Stromal cell of bone marrow (primary cell): ENCODE data around the gene SMC1B.
"Not testable (repeated sequence)": the region's sequence is repeated elsewhere in the genome, so short reads cannot be mapped to it uniquely, and the experiment has no call there.

ENCODE experiments used
- DNase-seq: peaks from one replicate; pipeline ENCODE4 v3.0.0-alpha.2; 2012; ENCODE audit warnings: low read depth

SMC1B gene

DNA sequence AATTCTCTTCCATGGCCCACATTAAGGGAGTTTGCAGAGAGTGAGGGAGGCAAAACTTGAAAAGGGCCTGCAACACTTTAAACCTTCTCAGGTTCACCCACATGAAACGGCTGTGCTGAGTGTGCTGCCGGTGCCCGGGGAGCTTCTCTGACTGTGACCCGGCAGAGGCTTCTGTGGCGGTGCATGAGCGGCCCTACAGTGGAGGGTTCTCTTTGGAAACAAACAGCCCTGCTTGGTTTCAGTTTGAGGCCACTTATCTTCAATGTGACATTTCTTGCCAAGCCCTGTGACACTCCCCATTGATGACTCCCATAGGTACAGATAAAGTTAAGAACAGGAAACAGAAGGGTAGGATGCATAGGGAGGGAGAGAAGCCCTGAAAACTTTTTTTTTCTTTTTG, 71.9 kb downstream of the SMC1B start:
- no peak for DNase-seq

DNA sequence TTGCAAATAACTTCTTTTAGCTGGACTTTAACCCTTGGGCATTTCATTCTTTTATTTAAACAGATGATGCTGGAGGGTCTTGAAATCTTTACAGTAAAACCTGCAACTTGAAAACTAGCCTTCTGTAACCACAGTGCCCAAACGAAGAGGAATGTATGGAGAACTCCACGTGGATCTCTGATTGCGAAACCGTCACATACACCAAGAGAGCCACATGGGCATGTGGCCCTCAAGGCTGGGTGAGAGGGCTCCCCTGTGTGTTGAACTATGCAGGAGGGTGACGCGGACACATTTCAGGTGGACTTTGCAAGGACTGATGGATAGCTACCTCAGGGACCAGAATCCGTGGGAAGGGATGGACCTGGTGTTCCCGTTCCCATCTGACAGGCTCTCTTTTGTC, 73.1 kb downstream of the SMC1B start:
- no peak for DNase-seq

DNA sequence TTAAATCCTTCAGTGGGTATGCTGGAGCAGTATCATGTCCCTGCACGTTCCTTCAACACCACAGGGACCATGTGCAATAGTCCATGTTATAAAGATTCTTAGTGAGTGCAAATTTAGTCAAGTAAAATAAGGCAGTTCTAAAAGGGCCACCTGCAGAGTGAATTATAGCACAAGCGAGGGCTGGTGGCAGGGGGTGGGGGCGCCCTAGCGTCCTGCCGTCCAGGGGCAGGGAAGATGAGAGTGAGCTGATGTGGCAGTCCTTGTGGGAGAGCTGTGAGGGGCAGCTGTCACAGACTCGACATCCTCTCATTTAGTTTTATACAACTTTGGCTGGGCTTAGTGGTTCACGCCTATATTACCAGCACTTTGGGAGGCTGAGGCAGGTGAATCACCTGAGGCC, 74.6 kb downstream of the SMC1B start:
- no peak for DNase-seq

DNA sequence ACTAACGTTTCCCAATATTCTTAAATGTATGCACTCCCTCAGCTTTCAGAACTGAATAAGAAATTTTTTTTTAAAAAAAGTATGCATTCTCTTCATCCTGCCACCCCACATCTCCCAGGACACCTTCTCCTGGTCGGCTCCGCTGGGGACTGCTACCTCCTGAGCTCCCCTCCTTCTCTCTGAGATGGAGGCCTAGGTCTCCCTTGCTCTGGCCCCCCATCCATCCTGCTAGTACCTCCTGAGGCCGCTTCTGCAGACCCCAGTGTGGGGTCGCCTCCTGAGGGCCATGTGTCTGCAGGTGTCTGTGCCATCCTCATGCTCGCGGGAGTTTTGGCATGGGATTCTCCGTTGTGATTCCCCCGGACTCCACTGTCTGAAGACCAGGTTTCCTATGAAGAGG, 75.9 kb downstream of the SMC1B start:
- DNase-seq = no peak

DNA sequence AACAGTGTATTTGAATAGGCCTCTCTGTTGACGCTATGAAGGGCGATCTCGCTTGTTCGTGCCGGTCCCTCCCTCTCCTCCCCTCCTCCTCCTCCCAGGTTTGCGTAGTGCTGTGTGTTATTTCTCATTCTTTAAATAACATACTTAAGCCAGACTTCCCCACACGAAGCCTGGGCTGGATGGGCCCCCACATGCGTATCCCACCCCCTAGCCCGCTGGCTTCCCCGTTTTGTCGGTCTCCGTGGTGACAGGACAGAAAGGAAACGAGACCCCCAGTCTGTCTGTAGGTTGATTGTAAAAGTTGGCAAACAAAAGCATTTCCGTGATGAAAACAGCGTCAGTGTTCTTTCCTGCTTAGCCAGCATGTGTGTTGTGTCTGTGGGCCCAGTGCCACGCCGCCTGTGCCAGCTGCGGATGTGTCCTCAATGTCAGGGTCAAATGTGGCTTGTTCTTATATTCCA, 76.4 kb downstream of the SMC1B start:
- DNase-seq = no peak

DNA sequence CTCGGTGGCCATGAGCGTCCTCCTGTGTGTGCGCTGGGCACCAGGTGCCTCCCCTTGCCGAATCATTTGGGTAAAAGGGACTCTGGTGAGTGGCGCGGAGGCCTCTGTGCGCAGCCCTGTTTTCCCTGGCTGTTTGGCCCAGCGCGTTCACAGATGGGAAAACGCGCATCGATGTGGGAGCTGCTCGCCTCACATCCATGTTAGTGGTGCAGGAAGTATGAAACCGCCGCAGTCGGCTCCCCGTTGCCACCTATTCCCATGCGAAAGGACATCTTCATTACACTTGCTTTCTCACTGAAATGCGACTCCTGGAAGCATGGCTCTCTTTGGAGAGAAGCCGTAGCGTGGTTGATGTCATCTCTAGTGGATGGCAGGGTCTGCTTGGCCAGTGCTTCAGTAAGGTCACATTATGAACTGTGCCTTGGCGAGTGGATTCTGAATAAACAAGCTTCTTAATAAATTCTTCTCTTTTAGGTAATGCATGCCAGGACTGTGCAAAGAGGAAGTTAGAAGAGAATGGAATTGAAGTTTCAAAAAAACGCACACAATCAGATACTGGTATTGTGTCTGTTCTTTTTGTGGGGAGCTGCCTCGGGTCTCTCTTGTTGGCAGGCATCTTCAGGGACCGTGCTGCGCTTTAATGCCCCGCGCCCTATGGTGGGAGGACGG, 77.4 kb downstream of the SMC1B start:
- DNase-seq = no peak

DNA sequence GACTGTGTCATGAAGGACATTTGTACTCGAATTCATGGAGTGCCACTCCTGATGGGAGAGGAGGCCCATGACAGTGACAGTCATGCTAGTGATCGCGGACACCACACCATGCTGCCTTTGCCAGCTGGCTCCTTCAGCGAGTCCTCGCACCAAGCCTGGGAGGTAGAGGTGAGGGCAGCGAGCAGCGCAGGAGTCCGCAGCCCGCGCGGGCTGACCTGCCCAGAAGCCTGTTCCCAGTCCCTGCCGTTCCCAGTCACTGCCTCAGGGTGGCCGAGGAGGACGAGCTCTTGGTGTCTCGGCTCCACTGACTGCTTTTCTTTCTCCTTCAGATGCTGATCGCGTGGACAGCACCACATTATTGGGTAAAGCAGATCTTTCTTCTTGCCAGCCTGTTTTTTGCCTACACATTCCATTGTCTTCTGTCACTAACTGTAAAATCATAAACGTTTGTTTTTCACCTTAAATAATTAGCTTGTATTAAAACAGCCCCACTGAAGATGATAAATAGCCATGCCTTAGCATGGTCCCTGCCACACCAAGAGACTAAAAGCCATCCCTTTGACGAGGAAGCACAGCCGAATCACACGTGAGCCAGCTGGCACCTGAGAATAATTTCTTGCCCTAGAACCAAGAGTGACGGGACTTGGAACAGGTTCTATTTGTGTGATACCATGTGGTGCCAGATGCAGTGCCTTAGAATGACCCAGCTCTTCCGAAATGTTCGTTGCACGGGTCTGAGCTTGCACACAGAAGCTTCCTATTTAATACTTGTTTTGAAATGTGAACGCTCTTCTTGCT, 78.2 kb downstream of the SMC1B start:
- DNase-seq = no peak

DNA sequence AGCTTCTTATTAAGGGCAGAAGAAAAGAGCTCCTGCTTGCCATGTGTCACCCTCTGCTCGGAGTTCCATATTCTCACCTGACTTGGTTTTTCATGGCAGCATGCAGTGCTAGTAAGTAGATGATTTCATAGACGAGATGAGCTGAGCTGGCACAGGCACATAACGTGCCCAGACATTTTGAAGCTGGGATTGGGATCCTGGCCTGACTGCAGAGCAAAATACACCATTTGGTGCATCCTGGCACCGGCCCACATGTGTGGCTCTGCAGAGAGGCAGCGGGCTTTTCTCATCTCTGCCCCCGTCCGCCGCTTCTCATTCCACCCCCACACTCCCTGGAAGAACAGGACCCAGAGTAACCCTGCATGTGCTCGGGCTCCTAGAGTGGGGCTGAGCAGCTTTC, 78.9 kb downstream of the SMC1B start:
- DNase-seq = no peak

DNA sequence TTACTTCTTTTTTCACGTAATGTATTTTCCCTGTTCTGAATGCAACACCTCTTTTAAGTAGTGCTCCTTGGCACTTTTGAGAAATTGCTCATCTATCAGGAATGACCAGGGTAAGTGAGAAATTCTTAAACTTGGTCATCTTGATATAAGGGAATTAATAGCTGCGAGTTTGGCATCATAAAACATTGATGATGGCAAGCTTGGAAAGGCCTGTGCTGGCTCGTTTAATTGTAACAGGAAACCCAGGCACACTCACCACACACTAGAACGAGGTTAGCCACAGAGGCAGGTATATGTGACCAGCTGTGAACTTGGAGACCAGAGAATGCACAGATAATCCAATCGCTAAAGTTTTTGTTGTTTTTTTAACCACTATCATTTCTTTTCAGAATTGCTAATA, 79.3 kb downstream of the SMC1B start:
- no peak for DNase-seq

DNA sequence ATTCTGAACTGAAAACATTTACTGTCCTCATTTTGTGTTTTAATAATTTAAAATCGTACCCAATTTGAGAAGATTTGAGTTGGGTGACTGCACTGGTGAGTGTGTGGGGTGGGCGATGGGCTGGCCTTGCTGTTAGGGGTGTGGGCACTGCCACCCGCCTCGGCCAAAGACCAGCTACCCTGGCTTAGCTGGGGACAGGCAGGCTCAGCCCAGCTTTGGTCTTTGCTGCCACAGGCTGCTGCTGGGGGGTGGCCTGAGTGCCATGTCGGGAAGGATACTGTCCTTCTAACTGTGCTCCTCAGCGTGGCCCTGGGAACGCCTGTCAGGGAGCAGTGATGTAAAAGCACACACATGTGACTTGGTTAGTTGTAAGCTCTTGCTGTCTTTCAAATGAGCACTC, 81.4 kb downstream of the SMC1B start:
- DNase-seq = no peak

DNA sequence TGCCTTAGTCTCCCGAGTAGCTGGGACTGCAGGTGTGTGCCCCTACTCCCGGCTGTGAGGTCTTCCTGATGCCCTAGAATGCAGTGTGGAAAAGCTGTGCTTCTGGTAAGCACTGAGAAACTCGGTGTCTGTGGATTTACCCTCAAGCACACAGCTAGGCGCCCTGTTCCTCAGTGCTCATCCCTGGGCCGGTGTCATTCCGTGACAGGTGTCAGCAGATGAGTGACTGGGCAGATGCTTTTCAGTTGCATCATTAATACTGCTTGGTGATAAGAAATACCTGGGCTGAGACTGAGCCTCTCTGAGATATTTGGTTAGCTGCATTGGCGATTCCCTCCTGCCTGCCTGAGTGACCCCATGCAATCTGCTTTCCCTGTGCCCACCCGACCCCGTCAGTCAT, 81.9 kb downstream of the SMC1B start:
- no peak for DNase-seq

DNA sequence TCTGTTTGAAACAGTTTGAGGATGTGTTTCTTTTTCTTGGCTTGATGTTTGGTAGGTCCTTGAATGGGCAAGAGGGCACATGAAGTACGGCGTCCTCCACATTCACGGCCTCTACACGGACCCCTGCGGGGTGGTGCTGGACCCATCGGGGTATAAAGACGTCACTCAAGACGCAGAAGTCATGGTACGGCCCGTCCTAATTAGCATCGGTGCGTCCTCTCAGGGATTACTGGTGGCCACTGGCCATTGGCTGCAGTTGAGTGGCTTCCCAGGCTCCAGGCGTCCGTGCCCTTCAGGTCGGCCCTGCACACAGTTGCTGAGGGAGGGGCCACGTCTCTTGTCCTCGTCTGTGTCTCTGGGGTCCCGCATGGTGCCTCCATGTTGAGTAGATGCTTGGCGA, 82.9 kb downstream of the SMC1B start:
- no peak for DNase-seq

DNA sequence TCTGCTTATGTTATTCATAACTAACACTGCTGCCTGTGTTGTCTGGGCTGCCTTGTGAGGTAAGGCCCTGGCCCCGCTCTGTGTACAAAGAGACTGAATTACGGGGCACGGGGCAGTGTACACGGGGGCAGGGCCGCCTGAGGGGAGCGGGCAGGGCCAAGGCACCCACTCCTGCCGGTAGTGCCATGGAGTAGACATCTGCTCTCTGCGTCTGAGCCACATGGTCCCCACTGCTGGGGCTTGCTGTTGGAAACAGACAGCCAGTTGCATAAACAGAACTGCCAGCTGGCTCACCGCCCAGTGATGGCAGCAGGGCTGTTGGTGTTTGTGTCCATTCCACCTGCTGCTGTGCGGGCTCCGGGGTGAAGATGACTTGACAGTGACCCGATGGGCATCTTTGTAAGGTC, 83.9 kb downstream of the SMC1B start:
- no peak for DNase-seq

DNA sequence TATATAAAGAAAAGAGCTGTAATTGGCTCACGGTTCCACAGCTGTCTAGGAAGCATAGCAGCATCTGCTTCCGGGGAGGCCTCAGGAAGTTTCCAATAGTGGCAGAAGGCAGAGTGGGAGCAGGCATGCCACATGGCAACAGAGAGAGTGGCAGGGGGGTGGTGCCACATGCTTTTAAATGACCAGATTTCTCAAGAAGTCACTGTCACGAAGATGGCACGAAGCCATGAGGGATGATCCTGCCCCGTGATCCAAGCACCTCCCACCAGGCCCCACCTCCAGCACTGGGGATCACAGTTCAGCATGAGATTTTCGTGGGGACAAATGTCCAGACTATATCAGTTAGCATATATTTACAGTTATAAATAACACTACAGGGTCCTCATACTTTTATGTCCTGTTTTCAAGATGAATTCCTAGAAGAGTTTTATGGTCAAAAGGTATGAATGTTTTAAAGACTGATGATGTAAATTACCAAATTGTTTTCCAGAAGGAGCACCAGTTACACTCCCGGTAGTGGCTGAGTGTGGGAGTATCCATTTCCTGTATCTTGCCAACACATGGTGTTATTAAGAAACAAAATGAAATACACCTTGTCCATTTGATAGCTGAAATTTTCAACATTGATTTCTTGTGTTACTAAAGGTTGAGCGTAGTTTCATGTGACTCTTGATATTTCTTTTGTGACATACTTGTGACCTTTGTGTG, 84.4 kb downstream of the SMC1B start:
- DNase-seq = no peak

DNA sequence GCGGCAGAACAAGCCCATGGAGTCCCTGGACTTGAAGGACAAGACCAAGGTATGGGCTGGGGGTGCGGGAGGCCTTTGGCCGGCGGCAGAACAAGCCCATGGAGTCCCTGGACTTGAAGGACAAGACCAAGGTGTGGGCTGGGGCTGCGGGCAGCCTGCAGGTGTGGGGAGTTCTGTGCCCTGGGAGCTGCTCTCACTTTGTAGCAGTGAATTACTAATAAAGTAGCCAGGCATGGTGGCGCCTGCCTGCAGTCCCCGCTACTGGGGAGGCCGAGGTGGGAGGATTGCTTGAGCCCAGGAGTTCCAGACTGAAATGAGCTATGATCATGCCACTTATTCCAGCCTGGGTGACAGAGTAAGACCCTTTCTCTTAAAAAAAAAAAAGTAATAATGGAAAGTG, 85.1 kb downstream of the SMC1B start:
- DNase-seq = not testable (repeated sequence)

DNA sequence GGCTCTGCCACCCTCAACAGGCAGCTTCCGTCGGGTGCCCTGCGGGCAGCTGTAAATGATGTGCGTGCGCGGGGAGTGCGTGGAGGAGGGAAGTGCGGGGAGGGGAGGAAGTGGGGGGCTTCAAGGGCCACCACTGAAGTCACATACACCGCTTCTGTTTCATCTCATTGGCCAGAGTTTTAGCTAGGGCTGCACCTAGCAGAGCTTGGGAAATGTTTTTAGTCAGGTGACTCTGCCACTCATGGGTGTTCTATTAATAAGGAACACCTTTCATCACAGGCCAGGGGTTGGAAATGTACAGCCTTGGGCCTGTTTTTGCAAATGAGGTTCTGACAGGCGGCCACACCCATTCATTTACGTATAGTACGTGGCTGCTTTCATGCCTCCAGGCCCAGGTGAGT, 89.1 kb downstream of the SMC1B start:
- no peak for DNase-seq

DNA sequence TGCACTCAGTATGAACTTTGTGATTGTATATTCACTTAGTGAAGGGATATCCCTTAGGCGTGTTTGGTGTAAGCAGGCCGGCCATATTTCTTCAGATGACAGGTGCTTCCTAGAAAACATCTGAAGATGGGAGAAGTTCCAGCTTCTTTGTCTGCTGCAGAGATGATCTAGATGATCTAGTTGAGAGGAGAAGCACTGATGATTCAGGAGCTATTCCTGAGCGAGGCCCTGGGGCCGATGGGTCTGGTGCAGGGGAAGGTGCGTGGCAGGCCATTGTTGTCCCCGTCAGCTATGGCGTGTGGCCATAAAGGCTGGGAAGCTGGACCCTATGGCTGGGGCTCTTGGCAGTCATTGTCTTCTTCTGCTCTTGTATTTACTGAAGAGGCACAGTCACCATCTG, 89.7 kb downstream of the SMC1B start:
- DNase-seq = no peak

DNA sequence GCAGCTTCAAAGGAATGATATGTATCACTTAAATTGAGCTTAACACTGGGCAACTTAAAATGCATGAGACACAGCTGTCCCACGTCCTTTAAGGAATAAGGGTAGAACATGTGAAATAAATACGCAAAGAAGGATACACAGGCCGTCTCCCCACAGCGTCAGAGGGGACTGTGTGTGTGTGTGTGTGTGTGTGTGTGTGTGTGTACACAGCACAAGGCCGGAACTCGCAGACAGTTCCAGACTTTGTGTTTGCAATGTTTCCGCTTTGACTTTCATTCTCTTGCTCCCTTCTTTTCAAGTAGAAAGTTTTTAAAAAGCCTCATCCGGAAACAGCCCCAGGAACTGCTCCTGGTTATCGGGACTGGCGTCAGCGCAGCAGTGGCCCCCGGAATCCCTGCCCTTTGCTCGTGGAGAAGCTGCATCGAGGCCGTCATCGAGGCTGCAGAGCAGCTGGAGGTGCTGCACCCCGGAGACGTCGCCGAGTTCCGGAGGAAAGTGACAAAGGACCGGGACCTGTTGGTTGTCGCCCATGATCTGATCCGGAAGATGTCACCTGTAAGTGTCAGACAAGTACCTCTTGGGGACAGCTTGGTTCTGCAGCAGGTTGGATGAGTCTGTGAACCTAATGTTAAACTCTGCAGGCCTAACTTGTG, 90.4 kb downstream of the SMC1B start:
- no peak for DNase-seq

DNA sequence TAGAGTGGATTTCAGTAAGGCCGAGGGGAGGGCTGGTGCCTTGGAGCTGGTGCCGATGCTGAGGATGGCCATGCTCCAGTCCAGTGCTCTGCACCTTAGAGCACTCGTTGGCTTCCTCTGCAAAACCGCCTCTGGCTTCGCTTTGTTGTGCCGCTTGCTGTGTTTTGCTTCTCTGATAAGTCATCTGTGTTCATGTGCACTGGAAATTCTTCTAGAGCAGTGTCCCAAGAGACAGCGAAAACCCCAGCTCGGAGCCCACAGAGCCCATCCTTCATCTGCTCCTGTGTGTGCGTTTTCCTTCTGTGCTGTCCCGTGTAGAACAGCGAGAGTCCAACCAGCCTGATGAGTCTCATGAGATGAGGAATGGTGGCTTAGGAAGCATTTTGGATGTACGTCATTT, 91.6 kb downstream of the SMC1B start:
- DNase-seq = no peak

DNA sequence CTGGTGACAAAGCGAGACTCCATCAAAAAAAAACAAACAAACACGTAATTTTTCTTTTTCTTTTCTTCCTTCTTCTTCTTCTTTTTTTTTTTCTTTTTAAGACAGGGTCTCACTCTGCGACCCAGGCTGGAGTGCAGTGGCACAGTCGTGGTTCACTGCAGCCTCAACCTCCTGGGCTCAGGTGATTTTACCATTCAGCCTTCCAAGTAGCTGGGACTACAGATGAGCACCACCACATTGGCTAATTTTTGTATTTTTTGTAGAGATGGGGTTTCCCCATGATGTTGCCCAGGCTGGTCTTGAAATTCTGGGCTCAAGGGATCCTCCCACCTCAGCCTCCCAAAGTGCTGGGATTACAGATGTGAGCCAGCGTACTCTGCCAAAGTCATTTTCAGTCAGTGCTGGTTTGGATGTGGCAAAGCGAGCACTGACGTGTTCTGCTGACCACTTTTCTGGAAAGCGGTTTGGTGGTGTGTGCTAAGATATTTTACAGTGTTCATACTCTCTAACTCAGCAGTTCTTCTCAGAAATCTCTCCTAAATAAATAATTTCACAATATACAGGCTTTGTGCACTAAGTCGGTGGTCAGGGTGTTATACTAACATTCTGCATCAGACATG, 92.9 kb downstream of the SMC1B start:
- DNase-seq = peak; percentile 91

DNA sequence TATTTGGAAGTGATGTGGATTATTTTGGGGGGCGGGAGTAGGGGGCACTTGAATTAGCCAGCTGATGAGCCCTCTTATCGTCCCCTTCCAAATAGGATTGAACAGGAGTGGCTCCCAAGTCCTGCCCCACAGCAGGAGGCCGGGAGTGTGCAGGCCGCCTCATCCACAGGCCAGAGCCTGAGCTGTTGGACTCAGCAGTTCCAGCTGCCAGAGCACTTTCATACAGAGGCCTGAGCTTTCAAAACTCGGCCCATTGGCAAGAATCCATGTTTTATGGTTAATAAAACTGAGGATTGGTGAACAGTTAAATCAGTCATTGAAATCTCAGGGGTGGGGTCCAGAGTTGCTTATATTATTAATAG, 94.1 kb downstream of the SMC1B start:
- DNase-seq = peak; percentile 61
